Measurements from ENCODE around the gene ZC3H18. TPM values are rescaled to one million over a fixed set of nuclear protein-coding genes. Genes with fewer than 3 reads are reported as not detected.
A peak's percentile ranks its signal among the peaks of the same experiment; 100 is the strongest.

Gene ZC3H18
- 10 to 100 TPM; 18.3 to 28.7 (median 22.0) TPM for total RNA-seq
- polyA plus RNA-seq: 10 to 100 TPM; 18.4 to 22.7 TPM
- long read RNA-seq, donor 1, transcript ZC3H18-201 (18 exons, 3,729 nt): major isoform, 5 of 18 reads
- long read RNA-seq, donor 1, partial matches to known transcripts: 11 of 18 reads
- long read RNA-seq, donor 1, other reads (novel, unspliced or antisense): 1 of 18 reads
- long read RNA-seq, donor 2, transcript ZC3H18-201 (18 exons, 3,729 nt): major isoform, 11 of 26 reads
- long read RNA-seq, donor 2, partial matches to known transcripts: 11 of 26 reads
- long read RNA-seq, donor 2, other reads (novel, unspliced or antisense): 2 of 26 reads
- long read RNA-seq, donor 3, partial matches to known transcripts: 10 of 17 reads
- long read RNA-seq, donor 3, other reads (novel, unspliced or antisense): 2 of 17 reads

DNA sequence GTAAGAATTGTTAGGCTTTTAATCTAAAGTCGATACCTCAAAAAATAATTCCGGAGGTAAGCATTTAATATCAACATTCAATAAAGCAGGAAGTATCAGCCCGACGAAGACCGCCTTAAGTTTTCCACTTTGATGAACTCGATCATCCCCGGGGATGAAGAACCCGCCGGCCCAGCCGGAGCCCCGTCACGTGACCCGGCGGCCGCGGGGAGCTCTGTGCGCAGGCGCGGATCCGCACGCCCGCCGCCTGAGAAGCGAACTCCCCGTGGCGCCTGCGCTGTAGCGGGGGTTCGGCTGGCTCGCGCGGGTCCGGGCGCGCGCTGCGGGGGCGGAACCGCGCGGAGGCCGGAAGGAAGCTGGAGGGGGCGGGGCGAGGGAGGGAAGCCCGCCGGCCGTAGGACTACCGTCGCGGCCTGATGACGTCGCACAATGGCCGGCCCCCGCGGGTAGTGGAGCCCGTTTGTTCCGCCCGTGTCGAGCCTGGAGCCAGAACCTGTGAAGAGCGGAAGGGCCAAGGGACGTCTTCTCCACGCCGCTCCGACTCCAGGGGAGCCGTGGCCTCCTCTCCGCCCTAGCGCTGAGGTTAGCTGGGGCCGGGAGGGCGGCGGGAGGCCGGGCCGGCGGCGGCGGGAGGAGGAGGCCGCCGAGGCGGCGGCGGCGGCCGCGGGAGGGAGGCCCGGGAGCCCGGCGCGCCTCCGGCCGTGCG lies at the start of gene ZC3H18:
Gene ZC3H18 (plus strand): TSS at position 419 of the 706 bp plus-strand sequence. CDS start 6,721 bp downstream, outside the sequence.
- Histone ChIP-seq H3K4me1 (peaks cover 6 to 30% (median 25%) of the 10 kb centered on the region in 9 donors), H3K4me3 (peak within 1 kb of the TSS; percentile 67 to 96 (median 91)), H3K36me3 (peaks cover 0 to 31% (median 0%) of the 10 kb centered on the region in 9 donors), H3K27me3 (no peaks in the 10 kb centered on the region), H3K9me3 (no peaks in the 10 kb centered on the region), H3K27ac (peak within 1 kb of the TSS; percentile 33 to 92 (median 84))
- ATAC-seq (peak; percentile 97 to 99 (median 98)), DNase-seq (peak; percentile 97 to 98)
- WGBS, 2 donors: 0% methylated on average over 76 to 90 of the region's 90 CpGs
- intact Hi-C loops (cut with DNase I): loop anchor here in 5 of 10 donors (2.0 to 10.0 kb wide), 5 partner anchors 21 to 137 kb away; partner anchors contain the start of genes CTU2 (in 4 of the 5) and RNF166 (in 4 of the 5)
- TF ChIP-seq, protein P1, sequence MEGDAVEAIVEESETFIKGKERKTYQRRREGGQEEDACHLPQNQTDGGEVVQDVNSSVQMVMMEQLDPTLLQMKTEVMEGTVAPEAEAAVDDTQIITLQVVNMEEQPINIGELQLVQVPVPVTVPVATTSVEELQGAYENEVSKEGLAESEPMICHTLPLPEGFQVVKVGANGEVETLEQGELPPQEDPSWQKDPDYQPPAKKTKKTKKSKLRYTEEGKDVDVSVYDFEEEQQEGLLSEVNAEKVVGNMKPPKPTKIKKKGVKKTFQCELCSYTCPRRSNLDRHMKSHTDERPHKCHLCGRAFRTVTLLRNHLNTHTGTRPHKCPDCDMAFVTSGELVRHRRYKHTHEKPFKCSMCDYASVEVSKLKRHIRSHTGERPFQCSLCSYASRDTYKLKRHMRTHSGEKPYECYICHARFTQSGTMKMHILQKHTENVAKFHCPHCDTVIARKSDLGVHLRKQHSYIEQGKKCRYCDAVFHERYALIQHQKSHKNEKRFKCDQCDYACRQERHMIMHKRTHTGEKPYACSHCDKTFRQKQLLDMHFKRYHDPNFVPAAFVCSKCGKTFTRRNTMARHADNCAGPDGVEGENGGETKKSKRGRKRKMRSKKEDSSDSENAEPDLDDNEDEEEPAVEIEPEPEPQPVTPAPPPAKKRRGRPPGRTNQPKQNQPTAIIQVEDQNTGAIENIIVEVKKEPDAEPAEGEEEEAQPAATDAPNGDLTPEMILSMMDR (IDR thresholded peaks at IDR 0.05): no peak

DNA sequence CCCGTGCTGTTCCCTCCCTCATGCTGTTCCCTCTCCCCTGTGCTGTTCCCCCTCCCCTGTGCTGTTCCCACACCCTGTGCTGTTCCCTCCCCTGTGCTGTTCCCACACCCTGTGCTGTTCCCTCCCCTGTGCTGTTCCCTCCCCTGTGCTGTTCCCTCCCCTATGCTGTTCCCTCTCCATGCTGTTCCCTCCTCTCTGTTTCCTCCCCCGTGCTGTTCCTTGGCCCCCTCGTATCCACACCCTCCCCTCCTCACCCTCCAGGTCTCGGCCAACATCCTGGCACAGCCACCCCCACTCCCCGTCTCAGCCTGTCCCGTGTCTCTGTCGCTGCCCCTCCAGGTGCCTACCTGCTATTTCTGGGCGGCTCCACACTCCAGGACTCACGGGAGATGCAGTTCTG lies 48.5 kb upstream of the ZC3H18 start:
- DNase-seq (no peak), ATAC-seq (no peak)
- H3K27ac ChIP-seq: no peak overlapping the region
- peaks cover 0 to 22% (median 13%) of the 10 kb centered on the region in 9 donors for H3K4me1 ChIP-seq
- no peaks in the 10 kb centered on the region for H3K36me3 ChIP-seq
- intact Hi-C loops (cut with DNase I): no loop called here
- TF ChIP-seq, protein P1 (IDR thresholded peaks at IDR 0.05): no peak
- WGBS, 2 donors: 68 to 79% methylated on average over 9 of the region's 9 CpGs
- H3K27me3 ChIP-seq: peaks cover 0 to 7% (median 0%) of the 10 kb centered on the region in 7 donors
- no peaks in the 10 kb centered on the region for H3K9me3 ChIP-seq
- no peak overlapping the region for H3K4me3 ChIP-seq

DNA sequence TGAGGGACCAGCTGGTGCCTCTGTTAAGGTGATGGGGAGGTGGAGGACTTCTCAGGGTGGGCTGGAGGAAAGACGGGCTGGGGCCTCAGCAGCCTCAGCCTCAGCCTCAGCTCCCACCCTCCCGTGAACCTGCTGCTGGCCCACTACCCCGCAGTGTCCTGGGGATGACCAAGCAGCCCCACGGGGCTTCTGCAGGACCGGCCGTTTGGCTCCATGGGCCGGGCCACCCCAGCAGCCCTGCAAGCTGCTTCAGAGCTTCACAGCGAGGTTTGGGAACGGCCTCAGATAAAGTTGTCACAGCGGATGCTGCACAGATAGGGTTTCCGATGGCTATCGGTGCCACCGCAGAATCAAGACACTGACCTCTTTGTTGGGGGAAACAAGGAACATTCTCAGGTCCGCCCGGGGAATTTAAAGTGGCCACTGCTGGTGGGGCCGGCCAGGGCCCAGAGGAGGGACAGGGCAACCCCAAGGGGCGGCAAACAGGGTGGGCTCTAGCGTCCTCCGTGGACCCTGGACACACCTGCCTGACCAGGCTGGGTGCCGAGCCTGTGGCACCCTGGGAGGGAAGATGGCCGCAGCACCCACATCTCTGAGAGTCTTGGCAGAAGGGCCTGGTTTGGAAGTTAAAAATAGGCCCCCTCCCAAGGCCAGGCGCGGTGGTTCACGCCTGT lies 47.8 kb upstream of the ZC3H18 start:
- ATAC-seq (no peak), DNase-seq (peak in 1 of 2 donors; percentile 6)
- intact Hi-C loops (cut with DNase I): no loop called here
- Histone ChIP-seq H3K27ac (no peak overlapping the region), H3K4me3 (no peak overlapping the region), H3K36me3 (no peaks in the 10 kb centered on the region), H3K9me3 (no peaks in the 10 kb centered on the region), H3K4me1 (peaks cover 0 to 29% (median 20%) of the 10 kb centered on the region in 9 donors), H3K27me3 (peaks cover 0 to 7% (median 0%) of the 10 kb centered on the region in 7 donors)
- TF ChIP-seq, protein P1 (IDR thresholded peaks at IDR 0.05): no peak
- WGBS, 2 donors: 54 to 69% methylated on average over 24 of the region's 24 CpGs
